B cell (primary cell): ENCODE results near the gene HTN3.

Experiments used
- CTCF ChIP-seq: fragments of 200-600 bp; IDR thresholded peaks from one replicate; pipeline ENCODE4 v1.8.0; 2022; ENCODE audit warnings: antibody characterized with exemption, mild to moderate bottlenecking
- EZH2 ChIP-seq: IDR thresholded peaks from 2 replicates; pipeline ENCODE4 v1.6.1; 2012; ENCODE audit warnings: borderline replicate concordance, low read depth, mild to moderate bottlenecking, moderate library complexity, low read length; ENCODE audit not compliant: insufficient read depth, poor library complexity, severe bottlenecking

GRCh38 chr4:70080205-70080604 is 51.9 kb downstream of the HTN3 start:
- TF ChIP-seq EZH2, result no peak
- no peak for TF ChIP-seq CTCF
